ENCODE measurements around the gene TANC1. TPM values are rescaled to one million over a fixed set of nuclear protein-coding genes. Genes with fewer than 3 reads are reported as not detected.

TANC1 gene
- total and polyA plus RNA-seq, 2 experiments from 2014 or later: 2.8 to 9.5 TPM

- TF ChIP-seq REST (IDR thresholded peaks at IDR 0.05; ENCODE audit: unreplicated experiment) (no peak), NANOG (IDR thresholded peaks at IDR 0.05; ENCODE audit: borderline replicate concordance) (no peak), STAT1 (IDR thresholded peaks at IDR 0.05; ENCODE audit: unreplicated experiment) (no peak)
- TF ChIP-seq, protein P1, sequence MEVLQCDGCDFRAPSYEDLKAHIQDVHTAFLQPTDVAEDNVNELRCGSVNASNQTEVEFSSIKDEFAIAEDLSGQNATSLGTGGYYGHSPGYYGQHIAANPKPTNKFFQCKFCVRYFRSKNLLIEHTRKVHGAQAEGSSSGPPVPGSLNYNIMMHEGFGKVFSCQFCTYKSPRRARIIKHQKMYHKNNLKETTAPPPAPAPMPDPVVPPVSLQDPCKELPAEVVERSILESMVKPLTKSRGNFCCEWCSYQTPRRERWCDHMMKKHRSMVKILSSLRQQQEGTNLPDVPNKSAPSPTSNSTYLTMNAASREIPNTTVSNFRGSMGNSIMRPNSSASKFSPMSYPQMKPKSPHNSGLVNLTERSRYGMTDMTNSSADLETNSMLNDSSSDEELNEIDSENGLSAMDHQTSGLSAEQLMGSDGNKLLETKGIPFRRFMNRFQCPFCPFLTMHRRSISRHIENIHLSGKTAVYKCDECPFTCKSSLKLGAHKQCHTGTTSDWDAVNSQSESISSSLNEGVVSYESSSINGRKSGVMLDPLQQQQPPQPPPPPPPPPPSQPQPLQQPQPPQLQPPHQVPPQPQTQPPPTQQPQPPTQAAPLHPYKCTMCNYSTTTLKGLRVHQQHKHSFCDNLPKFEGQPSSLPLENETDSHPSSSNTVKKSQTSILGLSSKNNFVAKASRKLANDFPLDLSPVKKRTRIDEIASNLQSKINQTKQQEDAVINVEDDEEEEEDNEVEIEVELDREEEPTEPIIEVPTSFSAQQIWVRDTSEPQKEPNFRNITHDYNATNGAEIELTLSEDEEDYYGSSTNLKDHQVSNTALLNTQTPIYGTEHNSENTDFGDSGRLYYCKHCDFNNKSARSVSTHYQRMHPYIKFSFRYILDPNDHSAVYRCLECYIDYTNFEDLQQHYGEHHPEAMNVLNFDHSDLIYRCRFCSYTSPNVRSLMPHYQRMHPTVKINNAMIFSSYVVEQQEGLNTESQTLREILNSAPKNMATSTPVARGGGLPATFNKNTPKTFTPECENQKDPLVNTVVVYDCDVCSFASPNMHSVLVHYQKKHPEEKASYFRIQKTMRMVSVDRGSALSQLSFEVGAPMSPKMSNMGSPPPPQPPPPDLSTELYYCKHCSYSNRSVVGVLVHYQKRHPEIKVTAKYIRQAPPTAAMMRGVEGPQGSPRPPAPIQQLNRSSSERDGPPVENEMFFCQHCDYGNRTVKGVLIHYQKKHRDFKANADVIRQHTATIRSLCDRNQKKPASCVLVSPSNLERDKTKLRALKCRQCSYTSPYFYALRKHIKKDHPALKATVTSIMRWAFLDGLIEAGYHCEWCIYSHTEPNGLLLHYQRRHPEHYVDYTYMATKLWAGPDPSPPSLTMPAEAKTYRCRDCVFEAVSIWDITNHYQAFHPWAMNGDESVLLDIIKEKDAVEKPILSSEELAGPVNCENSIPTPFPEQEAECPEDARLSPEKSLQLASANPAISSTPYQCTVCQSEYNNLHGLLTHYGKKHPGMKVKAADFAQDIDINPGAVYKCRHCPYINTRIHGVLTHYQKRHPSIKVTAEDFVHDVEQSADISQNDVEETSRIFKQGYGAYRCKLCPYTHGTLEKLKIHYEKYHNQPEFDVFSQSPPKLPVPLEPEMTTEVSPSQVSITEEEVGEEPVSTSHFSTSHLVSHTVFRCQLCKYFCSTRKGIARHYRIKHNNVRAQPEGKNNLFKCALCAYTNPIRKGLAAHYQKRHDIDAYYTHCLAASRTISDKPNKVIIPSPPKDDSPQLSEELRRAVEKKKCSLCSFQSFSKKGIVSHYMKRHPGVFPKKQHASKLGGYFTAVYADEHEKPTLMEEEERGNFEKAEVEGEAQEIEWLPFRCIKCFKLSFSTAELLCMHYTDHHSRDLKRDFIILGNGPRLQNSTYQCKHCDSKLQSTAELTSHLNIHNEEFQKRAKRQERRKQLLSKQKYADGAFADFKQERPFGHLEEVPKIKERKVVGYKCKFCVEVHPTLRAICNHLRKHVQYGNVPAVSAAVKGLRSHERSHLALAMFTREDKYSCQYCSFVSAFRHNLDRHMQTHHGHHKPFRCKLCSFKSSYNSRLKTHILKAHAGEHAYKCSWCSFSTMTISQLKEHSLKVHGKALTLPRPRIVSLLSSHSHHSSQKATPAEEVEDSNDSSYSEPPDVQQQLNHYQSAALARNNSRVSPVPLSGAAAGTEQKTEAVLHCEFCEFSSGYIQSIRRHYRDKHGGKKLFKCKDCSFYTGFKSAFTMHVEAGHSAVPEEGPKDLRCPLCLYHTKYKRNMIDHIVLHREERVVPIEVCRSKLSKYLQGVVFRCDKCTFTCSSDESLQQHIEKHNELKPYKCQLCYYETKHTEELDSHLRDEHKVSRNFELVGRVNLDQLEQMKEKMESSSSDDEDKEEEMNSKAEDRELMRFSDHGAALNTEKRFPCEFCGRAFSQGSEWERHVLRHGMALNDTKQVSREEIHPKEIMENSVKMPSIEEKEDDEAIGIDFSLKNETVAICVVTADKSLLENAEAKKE (CRISPR knock-in tag; IDR thresholded peaks at IDR 0.05): no peak
Observed at GRCh38 chr2:159015823-159016222, 47.4 kb downstream of the TANC1 start (continued).

DNA sequence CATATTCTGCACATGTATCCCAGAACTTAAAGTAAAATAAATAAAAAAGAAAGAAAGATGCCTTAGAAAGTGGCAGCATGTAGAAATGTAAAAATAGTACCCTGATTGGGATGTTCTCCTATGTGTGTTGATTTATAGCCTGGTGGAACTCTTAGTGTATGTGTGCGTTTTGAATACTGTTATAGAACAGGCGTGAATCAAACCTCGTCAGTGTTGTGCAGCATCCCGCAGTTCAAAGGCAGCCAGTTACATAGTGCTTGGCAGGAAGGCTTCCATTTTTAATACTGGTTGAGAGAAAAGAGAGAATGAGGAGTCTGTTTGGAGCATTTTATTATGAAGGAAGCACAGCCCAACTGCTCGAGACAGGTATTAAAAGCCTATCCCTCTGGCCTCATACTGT lies 49.4 kb downstream of the TANC1 start:
- no peaks in the 10 kb centered on the region for H3K27me3 Mint-ChIP-seq (ENCODE audit: insufficient read depth, low read depth, poor library complexity)
- H3K4me2 ChIP-seq: no peak overlapping the region
- no peaks in the 10 kb centered on the region for H3K9me2 ChIP-seq (ENCODE audit: insufficient read depth)
- no peak overlapping the region for H3K4me3 ChIP-seq
- H3K4me1 ChIP-seq (ENCODE audit: insufficient read depth): no peaks in the 10 kb centered on the region
- no peaks in the 10 kb centered on the region for H3K27me3 ChIP-seq (ENCODE audit: insufficient read depth)
- peaks cover 33% of the 10 kb centered on the region for H3K36me3 Mint-ChIP-seq (ENCODE audit: low read depth)
- no peak overlapping the region for H3K4me3 Mint-ChIP-seq
- H3K4me1 Mint-ChIP-seq: no peaks in the 10 kb centered on the region; the same call in 2 of the 3 replicates
- ATAC-seq: no peak
- no peak overlapping the region for H3K27ac Mint-ChIP-seq
- no peak for DNase-seq (ENCODE audit: low spot score)
- H3K79me2 ChIP-seq (replicated peaks; ENCODE audit: insufficient read depth): no peaks in the 10 kb centered on the region
- H3K9me3 Mint-ChIP-seq: peaks cover 32% of the 10 kb centered on the region
- no peaks in the 10 kb centered on the region; the same call in 1 of the 2 replicates for H4K20me1 ChIP-seq (replicated peaks; ENCODE audit: insufficient read depth)
- H3K36me3 ChIP-seq (ENCODE audit: insufficient read depth): peaks cover 17% of the 10 kb centered on the region
- H2AFZ ChIP-seq: no peak overlapping the region
- no peak overlapping the region for H3K27ac ChIP-seq (ENCODE audit: low read depth)
- no peaks in the 10 kb centered on the region for H3F3A ChIP-seq (replicated peaks; ENCODE audit: low read depth)
- no peak for TF ChIP-seq CREB1 (CRISPR knock-in tag; IDR thresholded peaks at IDR 0.05; ENCODE audit: low read depth)
- no peak for TF ChIP-seq REST (IDR thresholded peaks at IDR 0.05; ENCODE audit: unreplicated experiment)
- TF ChIP-seq STAT1 (IDR thresholded peaks at IDR 0.05; ENCODE audit: unreplicated experiment): no peak
